Lower leg skin (tissue), 3 donors: ENCODE data around the gene NDE1.

Experiments used
- POLR2A ChIP-seq, 2 donors: fragments of 450-650 bp; IDR thresholded peaks; one replicate each; pipeline ENCODE4 v1.6.1; 2016 to 2017; ENCODE audit warnings: antibody characterized with exemption in 2 of 2, mild to moderate bottlenecking in 1 of 2, moderate library complexity in 1 of 2
- TF ChIP-seq, protein P1 (sequence below), 3 donors: fragments of 450-650 bp; IDR thresholded peaks; one replicate each; pipeline ENCODE4 v1.5.1; 2016; ENCODE audit warnings: antibody characterized with exemption in 3 of 3, mild to moderate bottlenecking in 3 of 3, moderate library complexity in 2 of 3

- TF ChIP-seq, protein P1, sequence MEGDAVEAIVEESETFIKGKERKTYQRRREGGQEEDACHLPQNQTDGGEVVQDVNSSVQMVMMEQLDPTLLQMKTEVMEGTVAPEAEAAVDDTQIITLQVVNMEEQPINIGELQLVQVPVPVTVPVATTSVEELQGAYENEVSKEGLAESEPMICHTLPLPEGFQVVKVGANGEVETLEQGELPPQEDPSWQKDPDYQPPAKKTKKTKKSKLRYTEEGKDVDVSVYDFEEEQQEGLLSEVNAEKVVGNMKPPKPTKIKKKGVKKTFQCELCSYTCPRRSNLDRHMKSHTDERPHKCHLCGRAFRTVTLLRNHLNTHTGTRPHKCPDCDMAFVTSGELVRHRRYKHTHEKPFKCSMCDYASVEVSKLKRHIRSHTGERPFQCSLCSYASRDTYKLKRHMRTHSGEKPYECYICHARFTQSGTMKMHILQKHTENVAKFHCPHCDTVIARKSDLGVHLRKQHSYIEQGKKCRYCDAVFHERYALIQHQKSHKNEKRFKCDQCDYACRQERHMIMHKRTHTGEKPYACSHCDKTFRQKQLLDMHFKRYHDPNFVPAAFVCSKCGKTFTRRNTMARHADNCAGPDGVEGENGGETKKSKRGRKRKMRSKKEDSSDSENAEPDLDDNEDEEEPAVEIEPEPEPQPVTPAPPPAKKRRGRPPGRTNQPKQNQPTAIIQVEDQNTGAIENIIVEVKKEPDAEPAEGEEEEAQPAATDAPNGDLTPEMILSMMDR (IDR thresholded peaks at IDR 0.05) = no peak
- no peak for TF ChIP-seq POLR2A (IDR thresholded peaks at IDR 0.05)
Observed at GRCh38 chr16:15689290-15689689, 39.2 kb downstream of the NDE1 start.
